GDM1 (cell line): ENCODE results near the gene PARD3.

Source experiments
- DNase-seq: peaks from one replicate; lab custom pipeline; 2025; lab: John Stamatoyannopoulos, UW

PARD3 gene

GRCh38 chr10:34578468-34578867, 236.6 kb downstream of the PARD3 start:
- no peak for DNase-seq

- DNase-seq = no peak
Observed at GRCh38 chr10:34576797-34577196, 238.3 kb downstream of the PARD3 start.

GRCh38 chr10:34575882-34576281, 239.2 kb downstream of the PARD3 start:
- DNase-seq = no peak

- no peak for DNase-seq
Observed at GRCh38 chr10:34574353-34574934, 240.7 kb downstream of the PARD3 start.

GRCh38 chr10:34570887-34571286, 244.2 kb downstream of the PARD3 start:
- DNase-seq = no peak

- no peak for DNase-seq
Observed at GRCh38 chr10:34567659-34568253, 247.3 kb downstream of the PARD3 start.

GRCh38 chr10:34565934-34566333, 249.2 kb downstream of the PARD3 start:
- no peak for DNase-seq

GRCh38 chr10:34558093-34558583, 257.0 kb downstream of the PARD3 start:
- no peak for DNase-seq

GRCh38 chr10:34557173-34557572, 257.9 kb downstream of the PARD3 start:
- no peak for DNase-seq

GRCh38 chr10:34555653-34556052, 259.4 kb downstream of the PARD3 start:
- no peak for DNase-seq

- no peak for DNase-seq
Observed at GRCh38 chr10:34553747-34554146, 261.3 kb downstream of the PARD3 start.

- no peak for DNase-seq
Observed at GRCh38 chr10:34551295-34551694, 263.8 kb downstream of the PARD3 start.

GRCh38 chr10:34549953-34550352, 265.1 kb downstream of the PARD3 start:
- no peak for DNase-seq

GRCh38 chr10:34549001-34549400, 266.1 kb downstream of the PARD3 start:
- no peak for DNase-seq

- DNase-seq = no peak
Observed at GRCh38 chr10:34548466-34548865, 266.6 kb downstream of the PARD3 start.

- DNase-seq = no peak
Observed at GRCh38 chr10:34547695-34548094, 267.4 kb downstream of the PARD3 start.

GRCh38 chr10:34547291-34547690, 267.8 kb downstream of the PARD3 start:
- no peak for DNase-seq

GRCh38 chr10:34544400-34544799, 270.7 kb downstream of the PARD3 start:
- DNase-seq = no peak

GRCh38 chr10:34543716-34544115, 271.4 kb downstream of the PARD3 start:
- DNase-seq = no peak

- DNase-seq = no peak
Observed at GRCh38 chr10:34540492-34540891, 274.6 kb downstream of the PARD3 start.

- DNase-seq = no peak
Observed at GRCh38 chr10:34539533-34540315, 275.4 kb downstream of the PARD3 start.

- no peak for DNase-seq
Observed at GRCh38 chr10:34538281-34538829, 276.7 kb downstream of the PARD3 start.
